Activated T-cell treated with anti-CD3 and anti-CD28 coated beads for 4 hours (primary cell): ENCODE data around the gene PHKG2.
"Not testable (repeated sequence)": the region's sequence is repeated elsewhere in the genome, so short reads cannot be mapped to it uniquely, and the experiment has no call there.

Experiments
- DNase-seq: peaks from one replicate; pipeline ENCODE4 v3.0.0-alpha.2; 2020

Gene PHKG2, protein sequence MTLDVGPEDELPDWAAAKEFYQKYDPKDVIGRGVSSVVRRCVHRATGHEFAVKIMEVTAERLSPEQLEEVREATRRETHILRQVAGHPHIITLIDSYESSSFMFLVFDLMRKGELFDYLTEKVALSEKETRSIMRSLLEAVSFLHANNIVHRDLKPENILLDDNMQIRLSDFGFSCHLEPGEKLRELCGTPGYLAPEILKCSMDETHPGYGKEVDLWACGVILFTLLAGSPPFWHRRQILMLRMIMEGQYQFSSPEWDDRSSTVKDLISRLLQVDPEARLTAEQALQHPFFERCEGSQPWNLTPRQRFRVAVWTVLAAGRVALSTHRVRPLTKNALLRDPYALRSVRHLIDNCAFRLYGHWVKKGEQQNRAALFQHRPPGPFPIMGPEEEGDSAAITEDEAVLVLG

DNA sequence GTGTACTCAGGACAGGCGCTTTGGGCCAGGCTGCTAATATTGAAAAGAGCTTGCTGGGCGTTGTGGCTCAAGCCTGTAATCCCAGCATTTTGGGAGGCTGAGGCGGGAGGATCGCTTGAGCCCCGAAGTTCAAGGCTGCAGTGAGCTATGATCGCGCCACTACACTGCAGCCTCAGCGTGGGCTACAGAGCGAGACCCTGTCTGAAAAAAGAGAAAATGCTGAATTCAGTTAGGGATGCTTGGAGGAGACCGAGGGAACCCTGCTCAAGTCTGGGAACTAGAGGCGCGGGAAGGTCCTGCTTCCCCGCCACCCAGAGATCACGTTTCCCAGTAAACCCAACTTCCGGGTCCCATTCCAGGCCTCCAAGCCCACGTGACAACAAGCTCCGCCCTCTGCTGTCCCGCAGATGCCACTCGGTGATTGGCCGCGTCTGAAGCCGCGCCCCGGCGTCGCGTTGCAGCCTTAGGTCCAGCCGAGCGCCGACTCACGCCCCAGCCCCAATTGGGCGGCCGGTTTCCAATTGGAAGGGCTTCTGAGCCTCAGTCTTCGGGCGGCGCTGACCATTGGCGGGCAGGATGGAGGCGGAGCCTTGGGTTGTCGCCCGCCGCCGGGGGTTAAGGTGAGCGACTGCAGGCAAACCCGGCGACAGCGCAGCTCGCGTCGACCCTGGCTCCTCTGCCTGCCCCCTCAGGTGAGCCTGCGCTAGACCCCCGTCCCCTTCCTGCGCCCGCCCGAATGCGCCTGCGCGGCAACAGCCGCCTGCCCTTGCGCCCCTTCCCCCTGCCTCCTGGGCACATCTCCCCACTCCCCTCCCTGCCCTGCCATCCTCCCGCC is at the start of gene PHKG2:
Gene PHKG2, plus strand, starts transcription at position 627 of the 835 bp plus-strand sequence. CDS start 396 bp downstream, outside the sequence.
- peak; percentile 79 for DNase-seq

DNA sequence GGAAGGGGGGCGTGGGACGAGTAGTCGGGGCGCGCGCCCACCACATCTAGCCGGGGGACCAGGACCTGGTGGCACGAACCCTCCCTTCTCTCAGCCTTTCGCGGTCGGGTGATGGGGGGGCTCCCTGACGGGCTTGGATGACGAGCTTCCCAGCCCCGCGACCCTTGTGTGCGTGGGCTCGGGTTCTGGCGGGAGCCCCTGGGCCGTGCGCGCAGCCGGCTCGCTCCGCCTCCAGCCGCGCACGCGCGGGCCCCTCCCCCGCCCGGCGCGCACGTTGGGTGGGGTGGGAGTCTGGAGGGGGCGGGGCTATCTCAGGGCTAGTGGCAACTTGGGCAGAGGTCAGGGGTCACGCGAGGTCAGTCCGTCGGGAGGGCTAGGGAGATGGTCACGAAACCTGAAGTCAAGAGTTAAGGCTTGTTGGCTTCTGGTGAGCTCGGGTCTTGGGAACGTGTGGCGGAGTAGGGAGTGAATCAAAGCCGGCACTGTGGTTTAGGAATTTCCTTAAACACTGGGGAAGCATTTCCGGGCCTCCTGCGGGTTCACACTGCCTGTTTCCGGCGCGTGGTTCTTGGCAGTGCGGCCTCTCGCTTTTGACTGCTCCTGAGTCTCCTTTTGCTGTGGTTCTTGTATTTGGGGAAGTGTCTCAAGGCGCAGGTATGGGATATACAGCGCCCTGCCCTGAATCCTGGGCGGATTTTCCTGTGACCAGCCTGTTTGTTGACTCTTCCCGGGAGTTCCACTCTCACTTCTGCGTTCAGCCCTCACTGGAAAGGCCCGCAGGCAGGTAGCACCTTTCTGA is 49.2 kb upstream of the PHKG2 start, which contains the start of gene SRCAP:
Gene SRCAP, plus strand, starts transcription at position 356 of the 799 bp plus-strand sequence. CDS start 1,654 bp downstream, outside the sequence.
- peak; percentile 84 for DNase-seq

DNA sequence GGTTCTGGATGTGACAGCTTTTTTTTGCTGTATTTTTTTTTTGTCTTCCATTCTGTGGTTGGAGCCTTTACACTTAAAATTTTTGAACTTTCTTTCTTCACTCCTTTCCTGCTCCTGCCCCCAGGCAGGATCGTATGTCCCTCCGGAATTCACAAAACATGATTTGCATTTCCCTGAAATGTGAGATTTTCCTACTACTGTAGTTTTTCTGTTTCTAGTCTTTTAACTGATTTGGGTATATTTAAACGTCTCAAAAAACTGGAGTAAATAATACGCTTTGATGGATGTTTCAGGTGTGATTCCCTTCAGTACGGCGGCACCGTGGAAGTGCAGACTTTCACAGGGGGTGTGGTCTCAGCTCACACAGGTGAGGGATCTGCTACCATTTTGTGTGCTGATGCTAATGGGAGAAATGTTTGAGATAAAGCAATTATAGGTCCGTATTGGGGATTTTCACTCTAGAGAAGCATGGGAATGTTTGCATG is 48.6 kb upstream of the PHKG2 start:
- DNase-seq = no peak

DNA sequence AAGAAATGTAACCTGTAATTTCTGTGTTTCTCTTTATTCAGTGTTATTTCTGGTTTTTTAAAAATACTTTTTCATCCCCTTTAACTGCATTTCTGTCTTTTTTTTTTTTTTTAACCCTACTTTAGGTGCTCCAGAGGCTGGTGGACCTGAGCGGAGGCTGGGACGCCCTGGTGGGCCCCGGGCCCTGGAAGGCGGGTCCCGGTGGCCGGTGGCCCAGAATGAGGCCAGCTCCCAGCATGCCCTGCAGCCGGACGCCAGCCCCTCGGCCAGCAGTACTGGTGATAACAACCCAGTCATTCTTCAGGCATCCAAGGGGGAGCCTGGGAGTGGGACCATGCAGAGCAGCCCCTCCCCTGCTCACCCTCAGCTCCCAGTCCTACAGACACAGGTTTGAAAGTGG is 47.7 kb upstream of the PHKG2 start:
- DNase-seq = no peak

DNA sequence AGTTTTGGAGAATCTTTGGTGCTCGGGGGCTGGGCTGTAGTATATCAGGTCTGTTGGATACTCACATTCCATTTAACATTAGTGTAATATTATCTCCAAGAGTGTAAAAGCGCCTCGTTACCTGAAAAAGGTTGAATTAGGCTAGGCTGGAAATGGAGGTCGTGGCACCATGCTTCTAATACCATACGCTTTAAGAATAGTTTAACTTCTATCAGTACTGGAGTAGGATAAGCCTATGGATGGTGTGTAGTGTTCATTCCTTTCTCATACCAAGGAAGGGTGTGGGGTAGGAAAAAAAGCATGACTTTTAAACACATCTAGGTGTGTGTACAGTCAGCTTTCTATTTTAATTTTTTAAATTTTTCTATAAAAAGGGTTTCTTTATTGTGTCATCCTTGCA is 47.3 kb upstream of the PHKG2 start:
- no peak for DNase-seq

DNA sequence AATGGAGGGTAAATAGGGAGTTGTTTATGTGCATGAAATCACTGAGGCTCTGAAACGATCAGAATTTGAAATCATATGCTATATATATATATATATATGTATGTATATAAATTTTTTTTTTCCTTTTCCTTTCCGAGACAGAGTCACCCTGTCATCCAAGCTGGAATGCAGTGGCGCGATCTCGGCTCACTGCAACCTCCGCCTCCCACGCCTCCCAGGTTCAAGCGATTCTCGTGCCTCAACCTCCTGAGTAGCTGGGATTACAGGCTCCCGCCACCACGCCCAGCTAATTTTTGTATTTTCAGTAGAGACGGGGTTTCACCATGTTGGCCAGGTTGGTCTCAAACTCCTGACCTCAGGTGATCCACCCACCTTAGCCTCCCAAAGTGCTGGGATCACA is 45.2 kb upstream of the PHKG2 start:
- not testable (repeated sequence) for DNase-seq

DNA sequence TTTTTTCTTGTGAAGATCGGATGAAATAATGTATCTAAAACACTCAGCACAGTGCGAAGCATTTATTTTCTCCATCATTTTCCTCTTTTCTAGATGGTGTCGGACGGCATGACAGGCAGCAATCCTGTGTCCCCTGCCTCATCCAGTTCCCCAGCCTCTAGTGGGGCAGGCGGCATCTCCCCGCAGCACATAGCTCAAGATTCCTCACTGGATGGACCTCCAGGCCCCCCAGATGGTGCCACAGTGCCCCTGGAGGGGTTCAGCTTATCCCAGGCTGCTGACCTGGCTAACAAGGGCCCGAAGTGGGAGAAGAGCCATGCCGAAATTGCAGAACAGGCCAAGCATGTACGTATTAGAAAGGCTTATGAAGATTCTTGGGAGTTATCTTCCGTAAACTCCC is 44.3 kb upstream of the PHKG2 start:
- DNase-seq = no peak

DNA sequence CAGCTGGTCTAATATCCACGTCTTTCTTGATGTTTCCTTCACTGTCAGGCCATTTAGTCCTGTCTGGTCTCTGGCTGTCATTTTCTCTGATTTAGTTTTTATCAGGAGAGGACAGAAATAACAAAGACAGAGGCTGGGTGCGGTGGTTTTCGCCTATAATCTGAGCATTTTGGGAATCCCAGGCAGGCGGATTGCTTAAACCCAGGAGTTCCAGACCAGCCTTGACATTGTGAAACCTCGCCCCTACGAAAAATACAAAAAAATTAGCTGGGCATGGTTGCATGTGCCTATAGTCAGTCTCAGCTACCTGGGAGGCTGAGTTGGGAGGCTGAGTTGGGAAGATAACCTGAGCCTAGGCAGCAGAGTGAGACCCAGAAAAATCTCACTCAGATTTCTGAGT is 42.2 kb upstream of the PHKG2 start:
- no peak for DNase-seq

DNA sequence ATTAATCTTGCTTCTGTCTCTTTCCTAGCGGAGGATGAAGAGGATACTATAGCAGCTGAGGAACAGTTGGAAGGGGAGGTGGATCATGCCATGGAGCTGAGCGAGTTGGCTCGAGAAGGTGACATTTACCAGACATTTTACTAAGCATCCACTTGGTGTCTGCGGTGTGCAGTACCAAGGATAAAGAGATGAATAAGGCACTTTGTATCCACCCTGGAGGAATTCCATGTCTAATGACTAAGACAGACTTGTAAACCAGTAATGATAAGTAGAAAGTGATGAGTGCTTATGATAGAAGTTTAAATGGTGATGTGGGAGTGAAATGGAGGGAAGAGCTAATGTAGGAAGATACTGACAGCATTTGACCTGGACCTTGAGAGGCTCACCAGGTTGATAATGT is 37.3 kb upstream of the PHKG2 start:
- DNase-seq = no peak

DNA sequence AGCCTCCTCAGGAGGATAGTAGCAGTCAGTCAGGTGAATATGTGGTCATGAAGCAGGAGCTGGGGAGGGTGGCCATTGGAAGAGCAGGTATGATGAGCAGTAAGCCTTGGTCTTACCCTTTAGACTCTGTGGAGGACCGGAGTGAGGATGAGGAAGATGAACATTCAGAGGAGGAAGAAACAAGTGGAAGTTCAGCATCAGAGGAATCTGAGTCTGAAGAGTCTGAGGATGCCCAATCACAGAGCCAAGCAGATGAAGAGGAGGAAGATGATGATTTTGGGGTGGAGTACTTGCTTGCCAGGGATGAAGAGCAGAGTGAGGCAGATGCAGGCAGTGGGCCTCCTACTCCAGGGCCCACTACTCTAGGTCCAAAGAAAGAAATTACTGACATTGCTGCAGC is 36.5 kb upstream of the PHKG2 start:
- no peak for DNase-seq

DNA sequence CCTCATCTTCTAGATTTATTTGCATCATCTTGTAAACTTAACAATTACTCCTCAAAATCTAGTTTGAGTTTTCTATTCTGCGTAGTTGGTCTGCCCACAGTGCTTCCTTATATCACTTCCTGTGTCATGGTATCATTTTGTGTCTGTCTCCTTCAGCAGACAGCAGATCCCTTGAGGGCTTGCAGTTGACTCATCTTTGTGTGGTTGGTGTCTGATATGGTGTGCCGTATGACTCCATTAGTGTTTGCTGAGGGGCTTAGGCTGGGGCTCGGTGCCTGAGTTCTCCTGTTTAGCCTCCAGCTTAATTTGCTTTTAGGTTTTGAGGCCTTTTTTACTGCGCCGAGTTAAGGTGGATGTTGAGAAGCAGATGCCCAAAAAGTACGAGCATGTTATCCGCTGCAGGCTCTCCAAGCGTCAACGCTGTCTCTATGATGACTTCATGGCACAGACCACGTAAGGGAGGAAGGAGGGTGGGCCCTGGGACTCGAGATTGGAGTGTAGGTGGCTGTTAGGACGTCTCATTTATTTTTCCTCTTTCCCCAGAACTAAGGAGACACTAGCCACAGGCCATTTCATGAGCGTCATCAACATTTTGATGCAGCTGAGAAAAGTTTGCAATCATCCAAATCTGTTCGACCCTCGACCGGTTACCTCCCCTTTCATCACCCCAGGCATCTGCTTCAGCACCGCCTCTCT is 32.3 kb upstream of the PHKG2 start:
- DNase-seq = peak; percentile 31

DNA sequence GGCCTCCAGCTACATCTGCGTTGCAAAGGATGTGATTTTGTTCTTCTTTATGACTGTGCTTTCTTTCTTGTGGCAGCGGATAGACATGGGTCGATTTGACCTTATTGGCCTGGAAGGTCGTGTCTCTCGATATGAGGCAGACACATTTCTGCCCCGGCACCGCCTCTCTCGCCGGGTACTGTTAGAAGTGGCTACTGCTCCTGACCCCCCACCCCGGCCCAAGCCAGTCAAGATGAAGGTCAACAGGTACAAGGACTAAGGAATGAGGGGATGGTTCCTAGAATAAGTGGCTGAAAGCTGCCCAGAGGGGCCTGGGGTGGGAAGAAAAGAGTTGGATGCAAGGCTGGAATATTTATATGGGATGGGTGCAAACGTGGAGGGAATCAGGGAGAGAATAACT is 28.1 kb upstream of the PHKG2 start:
- no peak for DNase-seq

DNA sequence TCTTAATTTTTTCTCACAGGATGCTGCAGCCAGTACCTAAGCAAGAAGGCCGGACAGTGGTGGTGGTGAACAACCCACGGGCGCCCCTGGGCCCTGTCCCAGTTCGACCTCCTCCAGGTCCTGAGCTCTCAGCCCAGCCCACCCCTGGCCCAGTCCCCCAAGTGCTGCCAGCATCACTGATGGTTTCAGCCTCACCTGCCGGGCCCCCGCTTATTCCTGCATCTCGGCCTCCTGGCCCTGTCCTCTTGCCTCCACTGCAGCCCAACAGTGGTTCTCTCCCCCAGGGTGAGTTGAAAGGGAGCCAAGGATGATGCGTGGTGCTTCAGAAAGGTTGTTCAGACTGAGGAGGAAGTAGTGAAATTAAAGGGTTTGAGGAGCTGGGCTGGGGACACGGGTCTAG is 27.5 kb upstream of the PHKG2 start:
- no peak for DNase-seq

DNA sequence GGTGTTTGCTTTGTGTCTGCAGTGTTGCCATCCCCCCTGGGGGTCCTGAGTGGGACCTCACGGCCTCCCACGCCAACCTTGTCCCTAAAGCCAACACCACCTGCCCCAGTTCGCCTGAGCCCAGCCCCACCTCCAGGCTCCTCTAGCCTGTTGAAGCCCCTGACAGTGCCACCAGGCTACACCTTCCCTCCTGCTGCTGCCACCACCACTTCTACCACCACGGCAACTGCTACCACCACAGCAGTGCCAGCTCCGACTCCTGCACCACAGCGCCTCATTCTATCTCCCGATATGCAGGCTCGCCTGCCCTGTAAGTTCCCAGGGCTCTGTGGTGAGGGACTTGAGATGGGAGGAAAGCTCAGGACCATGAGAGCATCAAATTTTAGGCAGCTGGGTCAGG is 27.1 kb upstream of the PHKG2 start:
- DNase-seq = no peak

DNA sequence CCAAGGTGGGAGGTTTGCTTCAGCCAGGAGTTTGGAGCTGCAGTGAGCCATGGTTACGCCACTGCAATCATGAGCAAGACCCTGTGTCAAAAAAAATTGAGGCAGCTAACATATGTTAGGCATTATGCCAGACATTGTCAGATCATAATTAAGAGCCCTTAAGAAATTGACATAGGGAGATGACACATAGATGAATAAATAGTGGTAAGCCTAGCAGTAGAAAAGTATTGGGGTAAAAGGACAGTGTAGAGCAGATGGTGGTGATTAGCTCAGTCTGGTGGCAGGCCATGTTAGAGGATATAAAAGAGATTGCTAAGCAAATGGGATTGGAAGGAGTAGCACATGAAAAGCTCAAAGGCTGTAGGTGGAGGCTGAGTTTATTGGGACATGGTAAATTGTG is 26.6 kb upstream of the PHKG2 start:
- DNase-seq = no peak

DNA sequence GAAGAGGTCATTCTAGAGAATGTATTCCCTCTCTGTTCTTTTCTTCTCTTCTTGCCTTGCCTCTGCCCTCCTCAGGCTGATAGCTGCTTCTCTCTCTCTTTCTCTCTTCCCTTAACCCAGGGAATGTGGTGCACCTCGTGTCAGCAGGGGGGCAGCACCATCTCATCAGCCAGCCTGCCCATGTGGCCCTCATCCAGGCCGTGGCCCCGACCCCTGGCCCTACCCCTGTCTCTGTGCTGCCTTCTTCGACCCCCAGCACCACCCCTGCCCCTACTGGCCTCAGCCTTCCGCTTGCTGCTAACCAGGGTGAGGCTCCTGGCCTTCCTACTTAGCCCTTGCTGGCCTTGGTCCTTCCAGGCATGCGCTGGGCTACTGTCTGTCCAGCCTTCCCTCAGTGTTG is 25.8 kb upstream of the PHKG2 start:
- no peak for DNase-seq

DNA sequence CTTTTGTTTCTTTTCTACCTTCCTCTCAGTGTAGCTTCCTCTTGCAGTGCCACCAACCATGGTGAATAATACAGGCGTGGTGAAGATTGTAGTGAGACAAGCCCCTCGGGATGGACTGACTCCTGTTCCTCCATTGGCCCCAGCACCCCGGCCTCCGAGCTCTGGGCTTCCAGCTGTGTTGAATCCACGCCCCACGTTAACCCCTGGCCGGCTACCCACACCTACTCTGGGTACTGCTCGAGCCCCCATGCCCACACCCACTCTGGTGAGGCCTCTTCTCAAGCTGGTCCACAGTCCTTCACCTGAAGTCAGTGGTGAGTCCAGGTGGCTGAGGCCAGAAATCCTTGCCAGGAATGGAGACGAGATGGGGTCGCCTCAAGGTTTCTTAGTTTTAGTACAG is 25.3 kb upstream of the PHKG2 start:
- no peak for DNase-seq

DNA sequence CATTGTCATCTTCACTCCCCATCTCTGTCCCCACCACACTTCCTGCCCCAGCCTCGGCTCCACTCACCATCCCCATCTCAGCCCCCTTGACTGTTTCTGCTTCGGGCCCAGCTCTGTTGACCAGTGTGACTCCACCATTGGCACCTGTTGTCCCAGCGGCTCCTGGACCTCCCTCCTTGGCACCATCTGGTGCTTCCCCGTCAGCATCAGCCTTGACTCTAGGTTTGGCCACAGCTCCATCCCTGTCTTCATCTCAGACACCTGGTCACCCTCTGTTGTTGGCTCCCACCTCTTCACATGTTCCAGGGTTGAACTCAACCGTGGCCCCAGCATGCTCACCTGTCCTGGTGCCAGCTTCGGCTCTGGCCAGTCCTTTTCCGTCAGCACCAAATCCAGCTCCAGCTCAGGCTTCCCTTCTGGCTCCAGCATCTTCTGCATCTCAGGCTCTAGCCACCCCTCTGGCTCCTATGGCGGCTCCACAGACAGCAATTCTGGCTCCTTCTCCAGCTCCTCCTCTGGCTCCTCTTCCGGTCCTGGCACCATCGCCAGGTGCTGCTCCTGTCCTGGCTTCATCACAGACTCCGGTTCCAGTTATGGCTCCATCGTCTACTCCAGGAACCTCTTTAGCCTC is 24.4 kb upstream of the PHKG2 start:
- no peak for DNase-seq

DNA sequence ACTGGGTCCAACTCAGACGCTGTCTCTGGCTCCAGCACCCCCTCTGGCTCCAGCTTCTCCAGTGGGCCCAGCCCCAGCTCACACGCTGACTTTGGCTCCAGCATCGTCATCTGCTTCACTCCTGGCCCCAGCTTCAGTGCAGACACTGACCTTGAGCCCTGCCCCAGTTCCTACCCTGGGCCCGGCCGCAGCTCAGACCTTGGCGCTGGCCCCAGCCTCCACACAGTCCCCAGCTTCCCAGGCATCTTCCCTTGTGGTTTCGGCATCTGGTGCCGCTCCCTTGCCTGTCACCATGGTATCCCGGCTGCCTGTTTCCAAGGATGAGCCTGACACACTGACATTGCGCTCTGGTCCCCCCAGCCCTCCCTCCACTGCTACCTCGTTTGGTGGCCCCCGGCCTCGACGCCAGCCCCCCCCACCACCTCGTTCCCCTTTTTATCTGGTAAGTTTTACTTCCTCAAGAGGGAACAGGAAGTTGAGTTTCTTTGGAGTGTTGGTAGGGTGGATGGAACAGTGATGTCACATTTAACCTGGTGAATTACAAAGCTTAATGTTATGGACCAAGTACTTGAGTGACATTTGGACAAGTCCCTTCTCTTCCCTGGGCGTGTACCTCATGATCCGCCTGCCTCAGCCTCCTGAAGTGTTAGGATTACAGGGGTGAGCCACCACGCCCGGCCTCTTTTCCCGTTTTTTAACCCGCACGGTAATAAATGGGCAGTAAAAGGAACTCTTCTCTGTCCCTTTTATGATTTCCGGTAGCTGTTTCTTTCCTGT is 23.4 kb upstream of the PHKG2 start:
- no peak for DNase-seq

DNA sequence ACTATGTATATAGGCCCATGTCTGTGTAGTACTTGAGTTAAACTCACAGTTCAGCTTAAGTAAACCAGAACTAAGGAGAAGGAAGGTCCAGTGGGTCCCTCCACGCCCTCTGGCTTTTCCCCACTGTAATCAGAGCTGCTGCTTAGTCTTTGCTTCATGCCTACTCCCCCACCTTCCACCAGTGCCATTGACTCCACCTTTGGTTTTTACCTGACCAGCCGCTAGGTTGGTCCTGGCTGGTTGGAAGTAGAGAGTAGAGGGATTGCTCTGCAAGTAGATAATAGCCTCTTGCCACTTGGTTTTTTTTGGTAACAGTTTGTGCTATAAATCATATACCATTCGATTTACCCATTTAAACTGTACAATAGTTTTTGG is 22.8 kb upstream of the PHKG2 start:
- no peak for DNase-seq

DNA sequence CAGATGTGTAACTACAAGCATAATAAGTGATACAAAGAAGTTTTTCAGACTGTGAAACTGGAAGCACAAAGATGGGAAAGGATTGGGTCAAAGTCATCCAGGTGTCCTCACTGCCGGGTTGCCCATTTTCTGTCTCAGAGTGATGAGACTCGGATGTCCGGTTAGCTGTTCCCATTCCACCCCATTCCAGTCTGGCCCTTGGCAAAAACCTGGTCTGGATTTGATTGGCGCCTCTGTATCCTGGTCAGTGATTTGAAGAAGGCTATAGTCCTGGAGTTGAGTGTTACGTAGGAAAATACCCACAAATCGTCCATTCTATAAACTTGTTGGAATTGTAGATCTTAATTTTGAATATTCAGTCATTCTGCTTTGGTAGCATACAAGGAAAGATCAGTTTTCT is 19.9 kb upstream of the PHKG2 start:
- no peak for DNase-seq
